Fibroblast of pulmonary artery (primary cell): ENCODE measurements around the gene NT5DC1.
"Not testable (repeated sequence)": the region's sequence is repeated elsewhere in the genome, so short reads cannot be mapped to it uniquely, and the experiment has no call there.

Experiments
- DNase-seq: peaks from one replicate; pipeline ENCODE4 v3.0.0-alpha.2; 2010; ENCODE audit warnings: low read depth
- H3K4me3 ChIP-seq: replicated peaks from 2 replicates; pipeline ENCODE4 v1.5.1; 2011; ENCODE audit warnings: low read depth, mild to moderate bottlenecking, control low read depth, low read length, moderate library complexity
- CTCF ChIP-seq: IDR thresholded peaks from 2 replicates; pipeline ENCODE4 v1.5.1; 2011; ENCODE audit warnings: mild to moderate bottlenecking, control low read depth, low read length, inconsistent platforms; ENCODE audit errors: missing control alignments

The NT5DC1 gene

GRCh38 chr6:116090251-116090650 lies 10.4 kb upstream of the NT5DC1 start:
- H3K4me3 ChIP-seq: no peak overlapping the region
- DNase-seq: no peak
- no peak for TF ChIP-seq CTCF

- no peak overlapping the region for H3K4me3 ChIP-seq
- no peak for DNase-seq
- no peak for TF ChIP-seq CTCF
Measured at GRCh38 chr6:116094041-116094440, 6.6 kb upstream of the NT5DC1 start.

GRCh38 chr6:116096048-116096759 lies 4.4 kb upstream of the NT5DC1 start:
- not testable (repeated sequence) for H3K4me3 ChIP-seq, DNase-seq

- peak; percentile 49 for DNase-seq
- TF ChIP-seq CTCF: peak; percentile 54
- no peak overlapping the region for H3K4me3 ChIP-seq
Measured at GRCh38 chr6:116096979-116097816, 3.5 kb upstream of the NT5DC1 start.

- no peak overlapping the region for H3K4me3 ChIP-seq
- DNase-seq: no peak
- TF ChIP-seq CTCF: no peak
Measured at GRCh38 chr6:116099036-116099435, 1.6 kb upstream of the NT5DC1 start.

GRCh38 chr6:116101302-116101718 lies 657 bp downstream of the NT5DC1 start:
- DNase-seq: no peak

More at GRCh38 chr6:116101302-116101718, 657 bp downstream of the NT5DC1 start:
- TF ChIP-seq CTCF: no peak
- peak overlapping the region; percentile 73 for H3K4me3 ChIP-seq
